Lower leg skin (tissue), 4 donors: ENCODE measurements around the gene ANAPC2. TPM values are rescaled to one million over a fixed set of nuclear protein-coding genes. Genes with fewer than 3 reads are reported as not detected.

ENCODE experiments used
- DNase-seq, 2 donors: peaks; one replicate each; pipeline ENCODE4 v3.0.0-alpha.2; 2019; ENCODE audit warnings: low spot score in 2 of 2
- H3K4me3 ChIP-seq: fragments of 200-600 bp; sonication (generic); 2 replicates; pipeline ENCODE4 v1.5.1; 2017; ENCODE audit warnings: mild to moderate bottlenecking, low read depth; ENCODE audit not compliant: poor library complexity, severe bottlenecking
- POLR2A ChIP-seq, 2 donors: fragments of 450-650 bp; IDR thresholded peaks; one replicate each; pipeline ENCODE4 v1.6.1; 2016 to 2017; ENCODE audit warnings: antibody characterized with exemption in 2 of 2, mild to moderate bottlenecking in 1 of 2, moderate library complexity in 1 of 2
- WGBS, 2 donors: methylation state at CpG; one replicate each; pipeline ENCODE4 v1.1.5; 2018; 5-methylcytosine and 5-hydroxymethylcytosine counted together
- intact Hi-C: fragments of 100-400 bp; cut with DNase I; formaldehyde crosslinking; loops from one replicate; pipeline ENCODE4 v1.15.0; 2023; ENCODE audit warnings: low total_unique reads
- total RNA-seq, 4 donors: library from RNA; depleted of rRNA; stranded (reverse); fragments of >200 nt; gene quantifications; one replicate each; pipeline ENCODE4 v1.1.0, GENCODE V29; 2016
- TF ChIP-seq, protein P1 (sequence below), 3 donors: fragments of 450-650 bp; IDR thresholded peaks; one replicate each; pipeline ENCODE4 v1.5.1; 2016; ENCODE audit warnings: antibody characterized with exemption in 3 of 3, mild to moderate bottlenecking in 3 of 3, moderate library complexity in 2 of 3

The ANAPC2 gene
- total RNA-seq, 4 donors from 2014 or later: 26.2 to 69.3 (median 30.5) TPM

DNA sequence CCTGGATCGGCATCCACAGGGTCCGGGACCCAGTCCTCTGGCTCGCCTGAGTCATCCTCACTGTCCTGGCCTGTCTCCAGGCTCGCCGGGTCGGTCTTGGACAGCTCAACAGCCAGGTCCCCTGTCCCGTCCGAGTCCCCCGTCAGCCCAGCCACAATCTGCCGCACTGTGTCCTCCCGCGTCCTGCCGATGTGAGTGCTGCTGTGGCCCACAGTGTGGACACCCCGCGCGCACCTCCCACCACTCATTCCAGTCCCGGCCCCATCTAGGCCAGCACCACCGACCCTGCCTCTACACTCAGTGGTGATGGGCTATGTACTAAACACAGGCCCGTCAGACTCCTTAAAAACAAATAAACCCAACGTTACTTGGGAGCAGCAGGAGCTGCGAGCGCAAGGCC is 6.7 kb downstream of the ANAPC2 start:
- intact Hi-C loops: no loop called here
- 91 to 95% methylated on average over 22 of the region's 22 CpGs for WGBS, 2 donors
- no peak overlapping the region for H3K4me3 ChIP-seq
- DNase-seq: no peak
- TF ChIP-seq, protein P1, sequence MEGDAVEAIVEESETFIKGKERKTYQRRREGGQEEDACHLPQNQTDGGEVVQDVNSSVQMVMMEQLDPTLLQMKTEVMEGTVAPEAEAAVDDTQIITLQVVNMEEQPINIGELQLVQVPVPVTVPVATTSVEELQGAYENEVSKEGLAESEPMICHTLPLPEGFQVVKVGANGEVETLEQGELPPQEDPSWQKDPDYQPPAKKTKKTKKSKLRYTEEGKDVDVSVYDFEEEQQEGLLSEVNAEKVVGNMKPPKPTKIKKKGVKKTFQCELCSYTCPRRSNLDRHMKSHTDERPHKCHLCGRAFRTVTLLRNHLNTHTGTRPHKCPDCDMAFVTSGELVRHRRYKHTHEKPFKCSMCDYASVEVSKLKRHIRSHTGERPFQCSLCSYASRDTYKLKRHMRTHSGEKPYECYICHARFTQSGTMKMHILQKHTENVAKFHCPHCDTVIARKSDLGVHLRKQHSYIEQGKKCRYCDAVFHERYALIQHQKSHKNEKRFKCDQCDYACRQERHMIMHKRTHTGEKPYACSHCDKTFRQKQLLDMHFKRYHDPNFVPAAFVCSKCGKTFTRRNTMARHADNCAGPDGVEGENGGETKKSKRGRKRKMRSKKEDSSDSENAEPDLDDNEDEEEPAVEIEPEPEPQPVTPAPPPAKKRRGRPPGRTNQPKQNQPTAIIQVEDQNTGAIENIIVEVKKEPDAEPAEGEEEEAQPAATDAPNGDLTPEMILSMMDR (IDR thresholded peaks at IDR 0.05): no peak
- no peak for TF ChIP-seq POLR2A (IDR thresholded peaks at IDR 0.05)

DNA sequence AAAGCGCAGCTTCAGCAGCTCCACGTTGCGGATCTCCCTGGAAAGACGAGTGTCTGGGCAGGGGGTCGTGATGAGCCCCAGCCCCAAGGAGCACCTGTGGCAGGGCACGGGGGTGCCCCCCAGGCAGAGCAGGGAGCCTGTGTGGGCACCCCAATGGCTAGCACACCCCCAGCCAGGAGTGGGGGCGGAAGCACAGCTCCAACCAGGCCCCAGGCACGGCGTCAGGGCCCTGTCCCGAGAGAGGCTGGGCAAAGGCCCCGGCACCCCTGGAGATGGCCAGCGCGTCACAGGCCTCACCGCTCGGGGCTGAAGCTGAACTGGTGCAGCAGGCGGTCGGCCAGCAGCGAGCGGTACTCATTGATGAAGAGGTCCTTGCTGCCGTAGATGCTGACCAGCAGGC is 7.9 kb downstream of the ANAPC2 start:
- H3K4me3 ChIP-seq: no peak overlapping the region
- intact Hi-C loops: no loop called here
- TF ChIP-seq, protein P1 (IDR thresholded peaks at IDR 0.05): no peak
- no peak for TF ChIP-seq POLR2A (IDR thresholded peaks at IDR 0.05)
- 92 to 100% methylated on average over 5 to 20 of the region's 20 CpGs for WGBS, 2 donors
- DNase-seq: no peak

DNA sequence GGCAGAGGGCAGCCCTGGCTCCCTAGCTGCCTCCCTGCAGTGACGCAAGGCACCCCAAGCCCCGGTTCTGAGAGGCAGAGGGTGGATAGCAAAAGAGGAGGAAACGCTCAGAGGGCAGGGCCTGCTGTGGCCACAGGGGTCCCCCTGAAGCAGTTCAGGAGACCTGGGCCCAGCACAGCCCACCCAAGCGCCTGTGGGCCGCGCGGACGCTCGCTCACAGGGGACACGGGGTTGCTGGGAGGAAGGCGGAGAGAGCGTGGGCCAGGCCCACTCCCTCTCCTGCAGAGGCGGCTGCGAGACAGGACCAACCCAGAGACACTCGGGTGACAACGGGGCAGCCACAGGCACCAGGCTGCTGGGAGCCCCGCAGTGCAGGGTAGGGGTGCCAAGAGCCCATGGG is 8.6 kb downstream of the ANAPC2 start:
- 94 to 97% methylated on average over 16 to 17 of the region's 17 CpGs for WGBS, 2 donors
- DNase-seq: no peak
- no peak for TF ChIP-seq POLR2A (IDR thresholded peaks at IDR 0.05)
- TF ChIP-seq, protein P1 (IDR thresholded peaks at IDR 0.05): no peak
- intact Hi-C loops: no loop called here
- no peak overlapping the region for H3K4me3 ChIP-seq

DNA sequence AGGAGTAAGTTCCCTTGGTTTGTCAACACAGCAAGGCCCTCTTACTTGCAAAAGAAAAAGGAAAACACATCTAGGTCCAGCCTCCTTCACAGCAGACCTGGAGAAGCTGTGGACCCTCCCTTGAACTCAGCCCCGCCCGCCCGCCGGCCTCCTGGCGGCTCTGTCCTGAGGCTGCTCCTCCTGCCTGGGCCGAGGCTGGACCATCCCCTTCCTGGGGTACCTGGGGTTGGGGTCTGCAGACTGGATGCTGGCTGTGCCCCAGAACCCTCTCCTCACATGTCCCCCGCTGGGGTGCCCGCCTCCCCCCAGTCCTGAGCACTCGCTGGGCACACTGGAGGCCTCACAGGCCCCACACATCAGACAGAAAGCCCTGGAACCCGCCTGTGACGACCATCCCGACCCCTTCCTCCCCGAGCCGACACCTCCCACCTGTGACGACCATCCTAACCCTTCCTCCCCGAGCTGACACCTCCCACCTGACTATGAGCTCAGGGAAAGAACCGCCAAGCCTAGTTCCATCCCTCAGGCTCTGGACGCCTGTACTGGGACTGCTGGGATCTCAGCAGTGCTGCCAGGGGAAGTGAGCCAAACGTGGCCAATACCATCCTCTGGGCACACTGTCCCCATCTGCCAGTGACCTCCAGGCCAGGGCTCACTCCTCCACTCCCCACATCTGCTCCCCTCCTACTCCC is 9.3 kb downstream of the ANAPC2 start:
- no peak for DNase-seq
- no peak overlapping the region for H3K4me3 ChIP-seq
- TF ChIP-seq, protein P1 (IDR thresholded peaks at IDR 0.05): no peak
- no peak for TF ChIP-seq POLR2A (IDR thresholded peaks at IDR 0.05)
- intact Hi-C loops: no loop called here
- WGBS, 2 donors: 91 to 94% methylated on average over 17 to 19 of the region's 19 CpGs

DNA sequence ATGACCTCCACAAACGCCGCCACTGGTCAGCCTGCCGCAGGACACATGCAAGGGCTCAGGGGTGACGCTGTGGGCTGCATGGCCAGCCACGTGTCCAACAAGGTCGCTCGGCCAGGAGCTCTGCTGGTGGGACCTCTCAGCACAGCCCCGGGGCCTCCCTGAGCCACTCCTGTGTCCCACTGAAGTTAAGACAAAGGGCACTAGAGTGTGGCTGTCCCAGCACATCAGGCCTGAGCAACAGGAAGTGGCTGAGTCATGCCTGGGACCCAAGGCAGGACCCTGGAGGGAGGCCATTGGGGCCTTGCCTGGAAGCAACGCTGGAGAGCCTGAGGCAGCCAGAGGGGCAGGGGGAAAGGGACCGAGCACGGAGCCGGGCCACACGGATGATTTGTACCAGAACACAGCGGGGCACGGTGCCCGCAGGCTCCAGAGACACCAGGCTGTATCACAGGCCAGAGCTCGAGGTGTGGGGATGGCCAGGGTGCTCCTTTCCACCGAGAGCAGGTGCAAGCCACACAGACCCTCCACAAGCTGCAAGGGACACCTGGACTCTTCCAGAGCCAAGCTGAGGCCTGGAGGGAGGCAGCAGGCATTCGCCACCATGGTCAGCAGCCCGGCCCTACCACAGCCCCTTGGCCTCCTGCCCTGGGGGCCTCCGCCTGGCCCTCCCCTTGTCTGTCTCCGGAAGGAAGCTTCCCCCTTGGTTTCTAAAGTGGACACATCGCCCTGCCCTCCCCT is 10.0 kb downstream of the ANAPC2 start:
- intact Hi-C loops: no loop called here
- WGBS, 2 donors: 89 to 93% methylated on average over 11 to 23 of the region's 23 CpGs
- DNase-seq: no peak
- H3K4me3 ChIP-seq: no peak overlapping the region
- TF ChIP-seq, protein P1 (IDR thresholded peaks at IDR 0.05): no peak
- no peak for TF ChIP-seq POLR2A (IDR thresholded peaks at IDR 0.05)
